HG02884 (cell line): Measurements from ENCODE around the gene C6orf89.
"Not testable (repeated sequence)": the region's sequence is repeated elsewhere in the genome, so short reads cannot be mapped to it uniquely, and the experiment has no call there.

Experiments
- ATAC-seq: cut with Tn5 transposase; IDR thresholded peaks from one replicate; pipeline ENCODE4 v1.9.1; 2021; ENCODE audit warnings: mild to moderate bottlenecking, moderate library complexity; ENCODE audit not compliant: unreplicated experiment

The C6orf89 gene

GRCh38 chr6:36945301-36945700, 59.5 kb downstream of the C6orf89 start:
- no peak for ATAC-seq

- no peak for ATAC-seq
Observed at GRCh38 chr6:36946526-36946925, 60.8 kb downstream of the C6orf89 start.

GRCh38 chr6:36947570-36948351, 62.0 kb downstream of the C6orf89 start:
- ATAC-seq = no peak

GRCh38 chr6:36949076-36949475, 63.3 kb downstream of the C6orf89 start:
- ATAC-seq = not testable (repeated sequence)

- ATAC-seq = no peak
Observed at GRCh38 chr6:36949636-36950035, 63.9 kb downstream of the C6orf89 start.

GRCh38 chr6:36953931-36954261, 68.1 kb downstream of the C6orf89 start:
- no peak for ATAC-seq

GRCh38 chr6:36954262-36954931, 68.6 kb downstream of the C6orf89 start, which contains the start of gene PI16:
Gene PI16, plus strand, starts transcription at chr6:36954738. Its CDS starts 23 bp downstream, at chr6:36954761.
- no peak for ATAC-seq

GRCh38 chr6:36955136-36955535, 69.4 kb downstream of the C6orf89 start:
- no peak for ATAC-seq

GRCh38 chr6:36955671-36956445, 70.1 kb downstream of the C6orf89 start:
- ATAC-seq = no peak

- ATAC-seq = no peak
Observed at GRCh38 chr6:36956446-36956820, 70.7 kb downstream of the C6orf89 start.

GRCh38 chr6:36957773-36958271, 72.1 kb downstream of the C6orf89 start:
- no peak for ATAC-seq

- no peak for ATAC-seq
Observed at GRCh38 chr6:36958775-36959554, 73.2 kb downstream of the C6orf89 start.

GRCh38 chr6:36959555-36960250, 74.0 kb downstream of the C6orf89 start:
- ATAC-seq = no peak

GRCh38 chr6:36961441-36962435, 76.0 kb downstream of the C6orf89 start:
- no peak for ATAC-seq

- no peak for ATAC-seq
Observed at GRCh38 chr6:36962874-36963273, 77.1 kb downstream of the C6orf89 start.

GRCh38 chr6:36963451-36964290, 77.9 kb downstream of the C6orf89 start:
- ATAC-seq = no peak

GRCh38 chr6:36964349-36964748, 78.6 kb downstream of the C6orf89 start:
- no peak for ATAC-seq

- no peak for ATAC-seq
Observed at GRCh38 chr6:36964908-36965307, 79.2 kb downstream of the C6orf89 start.
